H9 (cell line): Measurements from ENCODE around the gene FOXK1. TPM values are rescaled to one million over a fixed set of nuclear protein-coding genes. Genes with fewer than 3 reads are reported as not detected.

Experiments used
- DNase-seq: peaks from one replicate; pipeline ENCODE4 v3.0.0-alpha.2; 2017
- H2AFZ ChIP-seq: one replicate; pipeline ENCODE4 v1.6.1; 2013; ENCODE audit warnings: mild to moderate bottlenecking, low read length, control low read depth, moderate library complexity
- H2AK5ac ChIP-seq: 2 replicates; pipeline ENCODE4 v1.6.1; 2013; ENCODE audit warnings: low read length, control low read depth, mixed read lengths; ENCODE audit not compliant: insufficient read length
- H2BK120ac ChIP-seq: one replicate; pipeline ENCODE4 v1.6.1; 2013; ENCODE audit warnings: low read depth, mild to moderate bottlenecking, low read length, control low read depth, inconsistent platforms; ENCODE audit not compliant: poor library complexity, severe bottlenecking
- H2BK12ac ChIP-seq: 2 replicates; pipeline ENCODE4 v1.6.1; 2013; ENCODE audit warnings: low read length, control low read depth, mixed read lengths, low read depth; ENCODE audit not compliant: insufficient read length
- H2BK15ac ChIP-seq: 2 replicates; pipeline ENCODE4 v1.6.1; 2013; ENCODE audit warnings: low read depth, low read length, control low read depth
- H2BK20ac ChIP-seq: one replicate; pipeline ENCODE4 v1.6.1; 2013; ENCODE audit warnings: low read depth, mild to moderate bottlenecking, low read length, control low read depth, inconsistent platforms; ENCODE audit not compliant: poor library complexity, severe bottlenecking
- H2BK5ac ChIP-seq: 2 replicates; pipeline ENCODE4 v1.6.1; 2013; ENCODE audit warnings: low read length, control low read depth, mixed read lengths; ENCODE audit not compliant: insufficient read length
- H3K14ac ChIP-seq: 2 replicates; pipeline ENCODE4 v1.6.1; 2013; ENCODE audit warnings: low read length, control low read depth; ENCODE audit not compliant: insufficient read depth
- H3K18ac ChIP-seq: 2 replicates; pipeline ENCODE4 v1.6.1; 2013; ENCODE audit warnings: low read depth, mild to moderate bottlenecking, mixed read lengths, low read length, control low read depth; ENCODE audit not compliant: insufficient read length
- H3K23ac ChIP-seq: 2 replicates; pipeline ENCODE4 v1.6.1; 2013; ENCODE audit warnings: low read length, control low read depth, mixed read lengths, low read depth; ENCODE audit not compliant: insufficient read length
- H3K23me2 ChIP-seq: 2 replicates; pipeline ENCODE4 v1.6.1; 2013; ENCODE audit warnings: low read depth, mild to moderate bottlenecking, mixed read lengths, low read length, control low read depth; ENCODE audit not compliant: insufficient read length, poor library complexity, severe bottlenecking
- H3K27ac ChIP-seq: 2 replicates; pipeline ENCODE4 v1.5.1; 2013; ENCODE audit warnings: low read length, control low read depth, mixed read lengths, low read depth; ENCODE audit not compliant: insufficient read length
- H3K27me3 ChIP-seq: 2 replicates; pipeline ENCODE4 v1.6.1; 2013; ENCODE audit warnings: low read length, control low read depth, inconsistent platforms; ENCODE audit not compliant: insufficient read depth
- H3K4ac ChIP-seq: 2 replicates; pipeline ENCODE4 v1.6.1; 2013; ENCODE audit warnings: low read depth, mild to moderate bottlenecking, control low read depth, inconsistent platforms, low read length, moderate library complexity
- H3K4me1 ChIP-seq: 2 replicates; pipeline ENCODE4 v1.6.1; 2013; ENCODE audit warnings: low read length, control low read depth, inconsistent platforms; ENCODE audit not compliant: insufficient read depth
- H3K4me2 ChIP-seq: 2 replicates; pipeline ENCODE4 v1.6.1; 2013; ENCODE audit warnings: low read length, control low read depth, mixed read lengths; ENCODE audit not compliant: insufficient read length, insufficient read depth
- H3K56ac ChIP-seq: 2 replicates; pipeline ENCODE4 v1.6.1; 2013; ENCODE audit warnings: low read depth, mild to moderate bottlenecking, mixed read lengths, low read length, control low read depth; ENCODE audit not compliant: insufficient read length
- H3K79me1 ChIP-seq: 2 replicates; pipeline ENCODE4 v1.6.1; 2013; ENCODE audit warnings: low read depth, mild to moderate bottlenecking, moderate library complexity, low read length, control low read depth, inconsistent platforms; ENCODE audit not compliant: insufficient read depth, poor library complexity, severe bottlenecking
- H3K79me2 ChIP-seq: 2 replicates; pipeline ENCODE4 v1.6.1; 2013; ENCODE audit warnings: low read length, control low read depth, inconsistent platforms; ENCODE audit not compliant: insufficient read depth
- H3K9ac ChIP-seq: 2 replicates; pipeline ENCODE4 v1.6.1; 2013; ENCODE audit warnings: low read length, control low read depth, mixed read lengths; ENCODE audit not compliant: insufficient read length; ENCODE audit errors: extremely low read depth
- H3K9me3 ChIP-seq: one replicate; pipeline ENCODE4 v1.6.1; 2013; ENCODE audit warnings: low read depth, low read length, inconsistent platforms; ENCODE audit not compliant: control insufficient read depth
- H3T11ph ChIP-seq: one replicate; pipeline ENCODE4 v1.6.1; 2013; ENCODE audit warnings: mild to moderate bottlenecking, low read length, control low read depth, inconsistent platforms
- H4K20me1 ChIP-seq: one replicate; pipeline ENCODE4 v1.6.1; 2013; ENCODE audit not compliant: control insufficient read depth, insufficient read length, insufficient read depth
- H4K5ac ChIP-seq: 2 replicates; pipeline ENCODE4 v1.6.1; 2013; ENCODE audit warnings: low read depth, mild to moderate bottlenecking, mixed read lengths, low read length, control low read depth; ENCODE audit not compliant: insufficient read length
- H4K8ac ChIP-seq: replicated peaks from 2 replicates; pipeline ENCODE4 v1.6.1; 2013; ENCODE audit warnings: low read length, control low read depth, mixed read lengths, low read depth; ENCODE audit not compliant: insufficient read length
- H4K91ac ChIP-seq: 2 replicates; pipeline ENCODE4 v1.6.1; 2013; ENCODE audit warnings: low read depth, mild to moderate bottlenecking, moderate library complexity, mixed read lengths, low read length, control low read depth; ENCODE audit not compliant: insufficient read length
- H3K27ac Mint-ChIP-seq, 3 experiments: 2 replicates in 2 of 3; 3 replicates in 1 of 3; pipeline ENCODE4 v1.8.0; 2020 to 2021; ENCODE audit warnings: mixed read lengths in 3 of 3, mild to moderate bottlenecking in 1 of 3, moderate library complexity in 1 of 3
- H3K27me3 Mint-ChIP-seq: 2 replicates; pipeline ENCODE4 v1.8.0; 2021; ENCODE audit warnings: low read depth, mild to moderate bottlenecking, moderate library complexity, mixed read lengths
- H3K36me3 Mint-ChIP-seq, 3 experiments: 2 replicates in 2 of 3; 3 replicates in 1 of 3; pipeline ENCODE4 v1.8.0; 2020 to 2021; ENCODE audit warnings: low read depth in 3 of 3, mixed read lengths in 3 of 3; ENCODE audit not compliant: insufficient read depth in 1 of 3
- H3K4me1 Mint-ChIP-seq, 2 experiments: 2 replicates each; pipeline ENCODE4 v1.8.0; 2020; ENCODE audit warnings: mixed read lengths in 2 of 2
- H3K4me3 Mint-ChIP-seq, 2 experiments: 2 replicates in 1 of 2; 3 replicates in 1 of 2; pipeline ENCODE4 v1.8.0; 2020 to 2021; ENCODE audit warnings: mild to moderate bottlenecking in 2 of 2, mixed read lengths in 2 of 2, moderate library complexity in 1 of 2
- H3K9me3 Mint-ChIP-seq, 2 experiments: 2 replicates in 1 of 2; 3 replicates in 1 of 2; pipeline ENCODE4 v1.8.0; 2020; ENCODE audit warnings: mild to moderate bottlenecking in 2 of 2, mixed read lengths in 2 of 2, moderate library complexity in 1 of 2
- WGBS: extraction: QIAGEN DNeasy Blood & Tissue Kit; methylation state at CpG from one replicate; pipeline ENCODE4 v1.1.7; 2013; ENCODE audit warnings: missing lambda C conversion rate, low lambda C conversion rate, mixed read lengths; ENCODE audit not compliant: insufficient read length; ENCODE audit errors: extremely low coverage; 5-methylcytosine and 5-hydroxymethylcytosine counted together
- total RNA-seq: library from RNA; stranded (reverse); gene quantifications from 2 replicates; pipeline ENCODE4 v1.2.1, GENCODE V29; 2021
- TF ChIP-seq, protein P1 (sequence below): fragments of 200-600 bp; sonication (generic); conservative IDR thresholded peaks from 3 replicates; pipeline ENCODE4 v1.8.0; 2021; ENCODE audit warnings: antibody characterized with exemption, mild to moderate bottlenecking

Gene FOXK1
- total RNA-seq, 1 experiment from 2014 or later: 14.4 TPM

DNA sequence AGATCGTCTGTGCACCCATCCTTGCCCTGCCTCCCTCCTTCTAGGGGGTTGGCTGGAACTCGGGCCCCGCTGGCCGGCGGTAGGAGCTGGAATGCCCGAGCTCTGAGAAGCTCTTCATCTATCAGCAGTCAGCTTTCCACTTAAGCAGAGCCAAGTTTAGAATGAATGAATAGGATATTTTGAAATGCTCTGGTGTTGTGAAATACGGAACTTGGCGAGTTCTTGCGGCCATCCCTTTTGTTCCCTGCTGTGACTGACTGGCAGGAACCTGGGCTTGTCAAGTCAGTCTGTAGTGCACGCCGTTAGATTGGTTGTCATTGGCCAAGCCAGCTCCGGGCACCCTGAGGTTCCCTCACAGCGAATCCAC is 33.3 kb downstream of the FOXK1 start:
- H3K27ac ChIP-seq: no peak overlapping the region
- H2BK20ac ChIP-seq: no peak overlapping the region
- H3K27me3 Mint-ChIP-seq: peaks cover 79% of the 10 kb centered on the region
- no peak for DNase-seq
- peaks cover 7% of the 10 kb centered on the region in 2 experiments; a peak in 3 of 5 replicates for H3K9me3 Mint-ChIP-seq
- TF ChIP-seq, protein P1, sequence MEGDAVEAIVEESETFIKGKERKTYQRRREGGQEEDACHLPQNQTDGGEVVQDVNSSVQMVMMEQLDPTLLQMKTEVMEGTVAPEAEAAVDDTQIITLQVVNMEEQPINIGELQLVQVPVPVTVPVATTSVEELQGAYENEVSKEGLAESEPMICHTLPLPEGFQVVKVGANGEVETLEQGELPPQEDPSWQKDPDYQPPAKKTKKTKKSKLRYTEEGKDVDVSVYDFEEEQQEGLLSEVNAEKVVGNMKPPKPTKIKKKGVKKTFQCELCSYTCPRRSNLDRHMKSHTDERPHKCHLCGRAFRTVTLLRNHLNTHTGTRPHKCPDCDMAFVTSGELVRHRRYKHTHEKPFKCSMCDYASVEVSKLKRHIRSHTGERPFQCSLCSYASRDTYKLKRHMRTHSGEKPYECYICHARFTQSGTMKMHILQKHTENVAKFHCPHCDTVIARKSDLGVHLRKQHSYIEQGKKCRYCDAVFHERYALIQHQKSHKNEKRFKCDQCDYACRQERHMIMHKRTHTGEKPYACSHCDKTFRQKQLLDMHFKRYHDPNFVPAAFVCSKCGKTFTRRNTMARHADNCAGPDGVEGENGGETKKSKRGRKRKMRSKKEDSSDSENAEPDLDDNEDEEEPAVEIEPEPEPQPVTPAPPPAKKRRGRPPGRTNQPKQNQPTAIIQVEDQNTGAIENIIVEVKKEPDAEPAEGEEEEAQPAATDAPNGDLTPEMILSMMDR: no peak
- H3K23me2 ChIP-seq: no peaks in the 10 kb centered on the region
- H4K91ac ChIP-seq: no peak overlapping the region
- H3K4me1 ChIP-seq: no peaks in the 10 kb centered on the region
- no peak overlapping the region for H3K4me2 ChIP-seq
- H3K14ac ChIP-seq: no peak overlapping the region
- H3K79me1 ChIP-seq: no peaks in the 10 kb centered on the region
- no peaks in the 10 kb centered on the region for H4K20me1 ChIP-seq
- H2BK120ac ChIP-seq: no peak overlapping the region
- no peaks in the 10 kb centered on the region; the same call in 1 of the 2 replicates for H3K79me2 ChIP-seq
- no peak overlapping the region for H2BK15ac ChIP-seq
- no peak overlapping the region for H3K18ac ChIP-seq
- no peak overlapping the region for H2AFZ ChIP-seq
- peaks cover 3% of the 10 kb centered on the region for H3K9me3 ChIP-seq
- no peak overlapping the region for H3T11ph ChIP-seq
- no peak overlapping the region for H2BK5ac ChIP-seq
- H3K56ac ChIP-seq: no peak overlapping the region
- no peak overlapping the region for H4K5ac ChIP-seq
- H2AK5ac ChIP-seq: no peak overlapping the region
- WGBS: no CpG with 5 or more reads among the region's 13 CpGs
- no peak overlapping the region for H3K23ac ChIP-seq
- H3K4ac ChIP-seq: no peak overlapping the region
- no peaks in the 10 kb centered on the region for H3K4me1 Mint-ChIP-seq
- no peak overlapping the region for H3K9ac ChIP-seq
- H2BK12ac ChIP-seq: no peak overlapping the region
- peaks cover 0 to 18% (median 15%) of the 10 kb centered on the region in 3 experiments; a peak in 6 of 7 replicates for H3K36me3 Mint-ChIP-seq
- no peak overlapping the region for H3K4me3 Mint-ChIP-seq
- H3K27me3 ChIP-seq: peaks cover 12% of the 10 kb centered on the region
- H4K8ac ChIP-seq: no peak overlapping the region
- H3K27ac Mint-ChIP-seq: no peak overlapping the region
